Measurements from ENCODE around the gene DGKZ. TPM values are rescaled to one million over a fixed set of nuclear protein-coding genes. Genes with fewer than 3 reads are reported as not detected.

Gene DGKZ
- total RNA-seq, 1 experiment from 2014 or later: 43.7 TPM

- DNase-seq (ENCODE audit: low read depth in 1 of 2, low spot score in 2 of 2): no peak
- peaks cover 8% of the 10 kb centered on the region for H3K36me3 ChIP-seq
- H3K27me3 ChIP-seq (replicated peaks): no peaks in the 10 kb centered on the region
- no peak overlapping the region for H3K4me3 ChIP-seq
- H3K9me3 ChIP-seq (replicated peaks): no peaks in the 10 kb centered on the region; the same call in 1 of the 2 replicates
- H3K4me1 ChIP-seq (replicated peaks): peaks cover 17% of the 10 kb centered on the region
- H3K27ac ChIP-seq: no peak overlapping the region
Observed at GRCh38 chr11:46345131-46345597, 2.1 kb upstream of the DGKZ start.

- Histone ChIP-seq H3K4me3 (no peak overlapping the region), H3K36me3 (peaks cover 8% of the 10 kb centered on the region), H3K27ac (no peak overlapping the region), H3K27me3 (replicated peaks) (no peaks in the 10 kb centered on the region), H3K9me3 (replicated peaks) (no peaks in the 10 kb centered on the region; the same call in 1 of the 2 replicates), H3K4me1 (replicated peaks) (peaks cover 17% of the 10 kb centered on the region)
- DNase-seq (ENCODE audit: low read depth in 1 of 2, low spot score in 2 of 2): no peak
Observed at GRCh38 chr11:46345881-46346484, 1.3 kb upstream of the DGKZ start.

GRCh38 chr11:46347637-46348311 lies 511 bp downstream of the DGKZ start:
- DNase-seq (ENCODE audit: low read depth in 1 of 2, low spot score in 2 of 2): no peak
- no peaks in the 10 kb centered on the region; the same call in 1 of the 2 replicates for H3K9me3 ChIP-seq (replicated peaks)
- H3K4me1 ChIP-seq (replicated peaks): peaks cover 17% of the 10 kb centered on the region
- peak overlapping the region; percentile 90 for H3K4me3 ChIP-seq
- no peaks in the 10 kb centered on the region for H3K27me3 ChIP-seq (replicated peaks)
- peaks cover 19% of the 10 kb centered on the region for H3K36me3 ChIP-seq
- H3K27ac ChIP-seq: peak overlapping the region; percentile 25; the same call in 1 of the 2 replicates

- Histone ChIP-seq H3K36me3 (peaks cover 23% of the 10 kb centered on the region), H3K4me3 (peak overlapping the region; percentile 90), H3K27me3 (replicated peaks) (no peaks in the 10 kb centered on the region), H3K9me3 (replicated peaks) (no peaks in the 10 kb centered on the region; the same call in 1 of the 2 replicates), H3K4me1 (replicated peaks) (peaks cover 17% of the 10 kb centered on the region), H3K27ac (no peak overlapping the region)
- DNase-seq (ENCODE audit: low read depth in 1 of 2, low spot score in 2 of 2): no peak
Observed at GRCh38 chr11:46348566-46349401, 1.5 kb downstream of the DGKZ start.

- Histone ChIP-seq H3K36me3 (peaks cover 28% of the 10 kb centered on the region), H3K27ac (no peak overlapping the region), H3K4me1 (replicated peaks) (peaks cover 17% of the 10 kb centered on the region), H3K27me3 (replicated peaks) (no peaks in the 10 kb centered on the region), H3K9me3 (replicated peaks) (no peaks in the 10 kb centered on the region; the same call in 1 of the 2 replicates), H3K4me3 (no peak overlapping the region)
- no peak for DNase-seq (ENCODE audit: low read depth in 1 of 2, low spot score in 2 of 2)
Observed at GRCh38 chr11:46350695-46351094, 3.4 kb downstream of the DGKZ start.

GRCh38 chr11:46351148-46351547 lies 3.9 kb downstream of the DGKZ start:
- no peak overlapping the region for H3K27ac ChIP-seq
- peaks cover 28% of the 10 kb centered on the region for H3K36me3 ChIP-seq
- H3K4me1 ChIP-seq (replicated peaks): peaks cover 17% of the 10 kb centered on the region
- H3K27me3 ChIP-seq (replicated peaks): no peaks in the 10 kb centered on the region
- no peak overlapping the region for H3K4me3 ChIP-seq
- DNase-seq (ENCODE audit: low read depth in 1 of 2, low spot score in 2 of 2): no peak
- H3K9me3 ChIP-seq (replicated peaks): no peaks in the 10 kb centered on the region; the same call in 1 of the 2 replicates

- H3K9me3 ChIP-seq (replicated peaks): no peaks in the 10 kb centered on the region; the same call in 1 of the 2 replicates
- no peak overlapping the region for H3K4me3 ChIP-seq
- DNase-seq (ENCODE audit: low read depth in 1 of 2, low spot score in 2 of 2): no peak
- no peak overlapping the region for H3K27ac ChIP-seq
- H3K36me3 ChIP-seq: peaks cover 28% of the 10 kb centered on the region
- H3K4me1 ChIP-seq (replicated peaks): peaks cover 17% of the 10 kb centered on the region
- H3K27me3 ChIP-seq (replicated peaks): no peaks in the 10 kb centered on the region
Observed at GRCh38 chr11:46351606-46352005, 4.3 kb downstream of the DGKZ start.

- H3K4me3 ChIP-seq: no peak overlapping the region
- DNase-seq (ENCODE audit: low read depth in 1 of 2, low spot score in 2 of 2): peak in 1 of 2 experiments; percentile 30
- H3K9me3 ChIP-seq (replicated peaks): no peaks in the 10 kb centered on the region; the same call in 1 of the 2 replicates
Observed at GRCh38 chr11:46352063-46352841, 5.0 kb downstream of the DGKZ start.

GRCh38 chr11:46353698-46354097 lies 6.4 kb downstream of the DGKZ start:
- Histone ChIP-seq H3K9me3 (replicated peaks) (no peaks in the 10 kb centered on the region), H3K4me3 (no peak overlapping the region), H3K4me1 (replicated peaks) (peaks cover 4% of the 10 kb centered on the region), H3K36me3 (peaks cover 23% of the 10 kb centered on the region), H3K27me3 (replicated peaks) (no peaks in the 10 kb centered on the region), H3K27ac (no peak overlapping the region)
- DNase-seq (ENCODE audit: low read depth in 1 of 2, low spot score in 2 of 2): no peak

More at GRCh38 chr11:46352063-46352841, 5.0 kb downstream of the DGKZ start:
- H3K4me1 ChIP-seq (replicated peaks): peaks cover 12% of the 10 kb centered on the region
- no peaks in the 10 kb centered on the region for H3K27me3 ChIP-seq (replicated peaks)
- no peak overlapping the region for H3K27ac ChIP-seq
- peaks cover 28% of the 10 kb centered on the region for H3K36me3 ChIP-seq

GRCh38 chr11:46356924-46357482 lies 9.7 kb downstream of the DGKZ start:
- H3K27me3 ChIP-seq (replicated peaks): no peaks in the 10 kb centered on the region
- H3K4me3 ChIP-seq: no peak overlapping the region
- H3K4me1 ChIP-seq (replicated peaks): no peaks in the 10 kb centered on the region
- no peak for DNase-seq (ENCODE audit: low read depth in 1 of 2, low spot score in 2 of 2)
- peaks cover 16% of the 10 kb centered on the region for H3K36me3 ChIP-seq
- H3K9me3 ChIP-seq (replicated peaks): no peaks in the 10 kb centered on the region
- no peak overlapping the region for H3K27ac ChIP-seq

GRCh38 chr11:46357483-46357936 lies 10.2 kb downstream of the DGKZ start:
- no peak overlapping the region for H3K4me3 ChIP-seq
- no peaks in the 10 kb centered on the region for H3K27me3 ChIP-seq (replicated peaks)
- no peaks in the 10 kb centered on the region for H3K9me3 ChIP-seq (replicated peaks)
- no peak overlapping the region for H3K27ac ChIP-seq
- no peak for DNase-seq (ENCODE audit: low read depth in 1 of 2, low spot score in 2 of 2)
- peaks cover 15% of the 10 kb centered on the region for H3K36me3 ChIP-seq
- peaks cover 2% of the 10 kb centered on the region for H3K4me1 ChIP-seq (replicated peaks)

GRCh38 chr11:46359953-46360352 lies 12.7 kb downstream of the DGKZ start:
- no peaks in the 10 kb centered on the region for H3K9me3 ChIP-seq (replicated peaks)
- H3K36me3 ChIP-seq: peaks cover 6% of the 10 kb centered on the region; the same call in 1 of the 2 replicates
- no peaks in the 10 kb centered on the region for H3K27me3 ChIP-seq (replicated peaks)
- no peak overlapping the region for H3K4me3 ChIP-seq
- peaks cover 20% of the 10 kb centered on the region for H3K4me1 ChIP-seq (replicated peaks)
- no peak for DNase-seq (ENCODE audit: low read depth in 1 of 2, low spot score in 2 of 2)
- no peak overlapping the region for H3K27ac ChIP-seq

- H3K4me3 ChIP-seq: no peak overlapping the region
- no peak overlapping the region for H3K27ac ChIP-seq
- H3K9me3 ChIP-seq (replicated peaks): no peaks in the 10 kb centered on the region
- DNase-seq (ENCODE audit: low read depth in 1 of 2, low spot score in 2 of 2): no peak
- no peaks in the 10 kb centered on the region for H3K27me3 ChIP-seq (replicated peaks)
- peaks cover 6% of the 10 kb centered on the region; the same call in 1 of the 2 replicates for H3K36me3 ChIP-seq
- peaks cover 20% of the 10 kb centered on the region for H3K4me1 ChIP-seq (replicated peaks)
Observed at GRCh38 chr11:46360878-46361277, 13.6 kb downstream of the DGKZ start.
